ENCODE measurements around the gene SMPX.

Gene SMPX

GRCh38 chrX:21705225-21705624, 52.7 kb downstream of the SMPX start:
- TF ChIP-seq TAF1 (IDR thresholded peaks at IDR 0.05; ENCODE audit: borderline replicate concordance, insufficient read depth, low read length) (no peak), SIN3A (IDR thresholded peaks at IDR 0.05; ENCODE audit: borderline replicate concordance, insufficient read depth, low read length) (no peak), FOXP2 (optimal IDR thresholded peaks at IDR 0.05; ENCODE audit: borderline replicate concordance, extremely low read depth, extremely low read length, insufficient read depth) (no peak), POLR2AphosphoS5 (IDR thresholded peaks at IDR 0.05; ENCODE audit: low read depth, low read length) (no peak)
- TF ChIP-seq, protein P1, sequence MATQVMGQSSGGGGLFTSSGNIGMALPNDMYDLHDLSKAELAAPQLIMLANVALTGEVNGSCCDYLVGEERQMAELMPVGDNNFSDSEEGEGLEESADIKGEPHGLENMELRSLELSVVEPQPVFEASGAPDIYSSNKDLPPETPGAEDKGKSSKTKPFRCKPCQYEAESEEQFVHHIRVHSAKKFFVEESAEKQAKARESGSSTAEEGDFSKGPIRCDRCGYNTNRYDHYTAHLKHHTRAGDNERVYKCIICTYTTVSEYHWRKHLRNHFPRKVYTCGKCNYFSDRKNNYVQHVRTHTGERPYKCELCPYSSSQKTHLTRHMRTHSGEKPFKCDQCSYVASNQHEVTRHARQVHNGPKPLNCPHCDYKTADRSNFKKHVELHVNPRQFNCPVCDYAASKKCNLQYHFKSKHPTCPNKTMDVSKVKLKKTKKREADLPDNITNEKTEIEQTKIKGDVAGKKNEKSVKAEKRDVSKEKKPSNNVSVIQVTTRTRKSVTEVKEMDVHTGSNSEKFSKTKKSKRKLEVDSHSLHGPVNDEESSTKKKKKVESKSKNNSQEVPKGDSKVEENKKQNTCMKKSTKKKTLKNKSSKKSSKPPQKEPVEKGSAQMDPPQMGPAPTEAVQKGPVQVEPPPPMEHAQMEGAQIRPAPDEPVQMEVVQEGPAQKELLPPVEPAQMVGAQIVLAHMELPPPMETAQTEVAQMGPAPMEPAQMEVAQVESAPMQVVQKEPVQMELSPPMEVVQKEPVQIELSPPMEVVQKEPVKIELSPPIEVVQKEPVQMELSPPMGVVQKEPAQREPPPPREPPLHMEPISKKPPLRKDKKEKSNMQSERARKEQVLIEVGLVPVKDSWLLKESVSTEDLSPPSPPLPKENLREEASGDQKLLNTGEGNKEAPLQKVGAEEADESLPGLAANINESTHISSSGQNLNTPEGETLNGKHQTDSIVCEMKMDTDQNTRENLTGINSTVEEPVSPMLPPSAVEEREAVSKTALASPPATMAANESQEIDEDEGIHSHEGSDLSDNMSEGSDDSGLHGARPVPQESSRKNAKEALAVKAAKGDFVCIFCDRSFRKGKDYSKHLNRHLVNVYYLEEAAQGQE (IDR thresholded peaks at IDR 0.05; ENCODE audit: insufficient read depth in 1 of 2, low read depth in 2 of 2, low read length in 2 of 2) = no peak

DNA sequence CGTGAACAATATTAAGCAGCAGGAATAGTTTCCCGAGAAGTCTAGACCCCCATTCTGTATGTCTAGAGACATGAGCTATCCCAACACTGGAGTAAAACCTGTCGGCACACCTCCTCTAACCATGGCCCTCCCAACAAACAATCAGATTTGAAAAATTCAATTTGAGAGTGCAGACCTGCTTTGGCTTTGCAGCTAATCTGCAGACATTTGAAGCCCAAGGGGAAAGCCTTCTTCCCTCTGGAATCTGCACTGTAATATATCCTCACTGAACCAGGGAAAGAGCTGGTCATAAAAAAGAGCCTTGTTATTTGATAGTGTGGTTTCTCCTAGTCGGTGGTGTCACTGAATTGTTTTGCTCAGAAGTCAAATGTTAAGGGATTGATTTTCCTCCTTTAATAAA, 55.2 kb downstream of the SMPX start:
- TF ChIP-seq POLR2AphosphoS5 (IDR thresholded peaks at IDR 0.05; ENCODE audit: low read depth, low read length) (no peak), TAF1 (IDR thresholded peaks at IDR 0.05; ENCODE audit: borderline replicate concordance, insufficient read depth, low read length) (no peak), FOXP2 (optimal IDR thresholded peaks at IDR 0.05; ENCODE audit: borderline replicate concordance, extremely low read depth, extremely low read length, insufficient read depth) (no peak), SIN3A (IDR thresholded peaks at IDR 0.05; ENCODE audit: borderline replicate concordance, insufficient read depth, low read length) (no peak)
- TF ChIP-seq, protein P1 (IDR thresholded peaks at IDR 0.05; ENCODE audit: insufficient read depth in 1 of 2, low read depth in 2 of 2, low read length in 2 of 2) = no peak

- no peak for TF ChIP-seq POLR2AphosphoS5 (IDR thresholded peaks at IDR 0.05; ENCODE audit: low read depth, low read length)
- TF ChIP-seq, protein P1 (IDR thresholded peaks at IDR 0.05; ENCODE audit: insufficient read depth in 1 of 2, low read depth in 2 of 2, low read length in 2 of 2) = no peak
- no peak for TF ChIP-seq TAF1 (IDR thresholded peaks at IDR 0.05; ENCODE audit: borderline replicate concordance, insufficient read depth, low read length)
- TF ChIP-seq SIN3A (IDR thresholded peaks at IDR 0.05; ENCODE audit: borderline replicate concordance, insufficient read depth, low read length) = no peak
- TF ChIP-seq FOXP2 (optimal IDR thresholded peaks at IDR 0.05; ENCODE audit: borderline replicate concordance, extremely low read depth, extremely low read length, insufficient read depth) = no peak
Observed at GRCh38 chrX:21700967-21701366, 56.9 kb downstream of the SMPX start.

DNA sequence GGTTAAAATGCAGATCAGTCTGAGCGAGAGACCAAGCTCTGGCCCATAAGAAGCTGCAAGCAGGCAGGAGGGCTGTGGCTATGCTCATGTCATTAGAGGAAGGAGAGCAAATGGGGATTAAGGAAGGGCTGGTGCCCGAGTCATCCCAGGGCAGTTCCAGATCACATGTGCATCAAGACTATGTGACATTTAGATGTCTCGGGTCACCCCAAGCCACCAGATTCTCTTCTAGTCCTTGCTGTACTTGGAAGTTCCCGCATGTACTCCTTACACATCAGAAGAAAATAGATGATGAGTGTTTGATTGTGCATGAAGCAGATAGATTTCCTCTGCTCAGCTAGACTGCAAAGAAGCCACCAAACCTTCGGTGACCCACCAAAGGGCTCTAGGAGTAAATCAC, 57.6 kb downstream of the SMPX start:
- TF ChIP-seq TAF1 (IDR thresholded peaks at IDR 0.05; ENCODE audit: borderline replicate concordance, insufficient read depth, low read length) = no peak
- TF ChIP-seq, protein P1 (IDR thresholded peaks at IDR 0.05; ENCODE audit: insufficient read depth in 1 of 2, low read depth in 2 of 2, low read length in 2 of 2) = no peak

DNA sequence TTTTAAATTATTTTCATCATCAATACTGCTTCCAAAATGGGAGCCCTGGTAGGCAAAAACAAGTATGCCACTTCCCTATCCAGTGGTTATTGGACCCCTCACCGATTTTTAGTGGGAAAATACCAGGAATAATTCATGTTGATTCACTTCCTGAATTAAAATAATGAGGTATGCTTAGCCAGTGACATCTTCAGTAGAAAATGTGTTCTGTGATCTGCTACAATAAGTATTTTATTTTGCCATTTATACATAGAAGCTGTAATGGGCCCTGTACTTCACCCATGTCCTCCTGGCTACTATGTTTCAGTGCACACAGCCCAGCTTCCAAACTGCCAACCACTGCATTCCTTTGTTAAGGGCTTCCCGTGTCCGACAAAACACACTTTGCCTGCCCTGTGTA, 58.8 kb downstream of the SMPX start:
- no peak for TF ChIP-seq SIN3A (IDR thresholded peaks at IDR 0.05; ENCODE audit: borderline replicate concordance, insufficient read depth, low read length)
- TF ChIP-seq POLR2AphosphoS5 (IDR thresholded peaks at IDR 0.05; ENCODE audit: low read depth, low read length) = no peak
- TF ChIP-seq TAF1 (IDR thresholded peaks at IDR 0.05; ENCODE audit: borderline replicate concordance, insufficient read depth, low read length) = no peak
- TF ChIP-seq, protein P1 (IDR thresholded peaks at IDR 0.05; ENCODE audit: insufficient read depth in 1 of 2, low read depth in 2 of 2, low read length in 2 of 2) = no peak
- TF ChIP-seq FOXP2 (optimal IDR thresholded peaks at IDR 0.05; ENCODE audit: borderline replicate concordance, extremely low read depth, extremely low read length, insufficient read depth) = no peak

Measured in PFSK-1 (cell line).